Skeletal muscle satellite cell (primary cell): Measurements from ENCODE around the gene FYN.

Source experiments
- H3K27me3 ChIP-seq: 2 replicates; pipeline ENCODE4 v1.7.0; 2013; ENCODE audit warnings: low read length; ENCODE audit not compliant: control insufficient read depth, insufficient read depth
- H3K36me3 ChIP-seq: 2 replicates; pipeline ENCODE4 v1.7.0; 2013; ENCODE audit warnings: mild to moderate bottlenecking, control low read depth, low read length; ENCODE audit not compliant: insufficient read depth
- H3K4me1 ChIP-seq: 2 replicates; pipeline ENCODE4 v1.7.0; 2013; ENCODE audit warnings: low read length; ENCODE audit not compliant: control insufficient read depth, insufficient read depth
- H3K4me2 ChIP-seq: 2 replicates; pipeline ENCODE4 v1.7.0; 2013; ENCODE audit warnings: mild to moderate bottlenecking, low read length
- H3K4me3 ChIP-seq: 2 replicates; pipeline ENCODE4 v1.7.0; 2013; ENCODE audit warnings: low read length
- H3K9ac ChIP-seq: 2 replicates; pipeline ENCODE4 v1.7.0; 2013; ENCODE audit warnings: mild to moderate bottlenecking, low read depth, low read length, moderate library complexity
- H3K9me3 ChIP-seq: replicated peaks from 2 replicates; pipeline ENCODE4 v1.7.0; 2013; ENCODE audit warnings: mild to moderate bottlenecking, control low read depth, low read length

The FYN gene

DNA sequence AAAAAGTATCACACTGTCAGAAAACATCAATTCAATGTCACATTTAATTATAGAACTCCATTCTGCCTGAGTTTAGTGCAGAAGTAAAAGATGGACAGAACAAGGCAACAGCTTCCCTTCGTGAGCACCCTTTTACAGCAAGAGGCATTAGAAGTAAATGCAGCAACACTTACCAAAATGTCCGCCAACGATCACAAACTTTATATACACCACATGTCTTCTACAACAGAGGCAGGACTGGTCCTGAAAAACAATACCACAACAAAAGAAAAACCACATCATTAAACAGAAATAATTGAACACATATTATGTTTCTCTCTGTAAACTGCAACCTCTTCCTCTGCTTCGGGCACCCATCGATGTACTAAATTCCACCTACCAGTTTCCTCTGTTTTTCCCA, 92.9 kb downstream of the FYN start:
- peaks cover 43% of the 10 kb centered on the region for H3K4me1 ChIP-seq

DNA sequence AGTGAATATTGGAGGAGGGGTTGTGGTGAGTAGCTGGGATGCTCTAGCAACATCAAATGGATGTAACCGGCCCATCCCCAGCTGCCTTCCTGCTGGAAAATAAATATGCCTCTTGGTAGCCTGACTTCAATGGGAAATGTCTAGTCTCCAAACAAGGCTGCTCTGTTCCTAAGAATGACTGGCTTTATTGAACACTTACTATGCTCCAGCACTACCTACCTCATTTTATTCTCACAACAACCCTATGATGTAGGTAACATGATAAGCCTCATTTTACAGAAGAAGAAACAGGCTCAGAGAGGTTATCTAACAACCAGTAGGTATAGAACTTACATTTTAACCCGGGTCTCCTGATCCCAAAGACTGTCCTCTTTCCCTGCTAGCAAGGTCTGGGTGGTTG, 93.6 kb downstream of the FYN start:
- Histone ChIP-seq H3K36me3 (peaks cover 20% of the 10 kb centered on the region), H3K27me3 (no peaks in the 10 kb centered on the region), H3K9me3 (no peaks in the 10 kb centered on the region), H3K9ac (no peak overlapping the region), H3K4me2 (no peak overlapping the region), H3K4me3 (no peak overlapping the region), H3K4me1 (peaks cover 43% of the 10 kb centered on the region)

More for the DNA sequence above, 92.9 kb downstream of the FYN start:
- Histone ChIP-seq H3K27me3 (no peaks in the 10 kb centered on the region), H3K9me3 (no peaks in the 10 kb centered on the region), H3K4me2 (no peak overlapping the region), H3K4me3 (no peak overlapping the region), H3K9ac (no peak overlapping the region), H3K36me3 (peaks cover 15% of the 10 kb centered on the region)

DNA sequence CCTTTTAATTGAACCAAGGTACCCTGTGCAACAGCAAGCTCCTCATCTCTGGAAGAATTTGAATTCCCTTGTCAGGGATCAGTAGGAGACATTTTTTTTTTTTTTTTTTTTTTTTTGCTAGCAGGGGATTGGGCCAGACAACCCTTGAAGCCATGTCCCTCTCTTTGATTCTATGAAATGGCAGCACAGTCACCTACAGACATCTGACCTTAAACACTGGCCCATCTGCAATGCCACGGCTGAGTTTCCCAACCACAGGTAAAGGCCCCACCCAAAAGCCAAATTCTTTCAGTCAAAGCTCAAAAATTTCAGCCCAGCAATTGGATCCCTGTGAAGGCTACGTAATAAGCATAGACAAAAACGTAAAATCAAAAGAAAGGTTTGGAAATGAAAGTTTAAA, 94.2 kb downstream of the FYN start:
- no peak overlapping the region for H3K4me2 ChIP-seq
- peaks cover 43% of the 10 kb centered on the region for H3K4me1 ChIP-seq
- no peaks in the 10 kb centered on the region for H3K27me3 ChIP-seq
- H3K4me3 ChIP-seq: no peak overlapping the region
- peaks cover 20% of the 10 kb centered on the region for H3K36me3 ChIP-seq
- H3K9me3 ChIP-seq: no peaks in the 10 kb centered on the region
- no peak overlapping the region for H3K9ac ChIP-seq

- no peak overlapping the region for H3K4me2 ChIP-seq
- H3K9me3 ChIP-seq: no peaks in the 10 kb centered on the region
- no peak overlapping the region for H3K9ac ChIP-seq
- peaks cover 20% of the 10 kb centered on the region for H3K36me3 ChIP-seq
- H3K4me1 ChIP-seq: peaks cover 41% of the 10 kb centered on the region
- H3K27me3 ChIP-seq: no peaks in the 10 kb centered on the region
- H3K4me3 ChIP-seq: no peak overlapping the region
These were observed 95.9 kb downstream of the FYN start for GRCh38 chr6:111777357-111777756.

DNA sequence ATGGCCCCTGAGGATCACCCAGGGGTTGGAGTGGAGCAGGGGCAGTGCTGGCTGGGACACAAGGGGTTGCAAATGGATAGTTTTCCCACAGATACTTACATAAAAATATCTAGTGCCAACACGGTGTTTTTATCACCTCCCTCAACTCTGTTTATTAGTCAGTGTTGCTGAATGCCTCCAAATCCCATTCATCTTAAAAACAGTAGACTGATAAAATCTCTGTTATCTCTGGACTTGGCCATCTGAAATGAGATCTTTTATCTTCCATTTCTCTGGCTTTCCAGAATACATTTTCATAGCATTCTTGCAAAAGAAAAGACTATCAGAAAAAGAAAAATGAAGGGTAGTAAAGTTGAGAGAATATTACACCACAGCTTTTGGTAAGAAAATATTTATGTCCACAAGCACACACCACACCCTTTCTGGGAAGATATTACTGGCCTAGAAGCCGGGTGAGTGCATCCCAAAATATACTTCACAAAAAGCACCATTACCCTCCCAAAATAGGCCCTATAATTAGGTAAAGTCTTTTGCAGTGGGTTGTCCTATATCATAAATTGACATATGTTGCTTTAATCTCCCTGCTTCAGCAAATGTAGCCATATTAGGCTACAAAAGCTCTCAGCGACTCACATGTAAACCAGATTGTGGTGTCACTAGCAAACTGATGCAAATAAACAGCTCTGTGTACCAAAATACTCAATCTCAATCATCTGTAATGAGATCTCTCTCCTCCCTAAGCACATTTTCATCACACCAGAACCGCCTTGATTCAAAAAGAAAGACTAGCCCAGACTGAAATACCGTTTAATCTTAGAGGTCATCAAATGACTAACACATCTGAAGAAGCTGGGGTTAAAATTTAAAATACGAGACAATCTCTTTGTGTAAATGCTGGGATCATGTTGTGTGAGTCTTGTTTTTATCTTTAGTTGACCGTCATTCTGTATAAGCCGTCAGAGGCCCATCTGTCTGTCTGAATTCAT, 96.7 kb downstream of the FYN start:
- no peak overlapping the region for H3K4me3 ChIP-seq

DNA sequence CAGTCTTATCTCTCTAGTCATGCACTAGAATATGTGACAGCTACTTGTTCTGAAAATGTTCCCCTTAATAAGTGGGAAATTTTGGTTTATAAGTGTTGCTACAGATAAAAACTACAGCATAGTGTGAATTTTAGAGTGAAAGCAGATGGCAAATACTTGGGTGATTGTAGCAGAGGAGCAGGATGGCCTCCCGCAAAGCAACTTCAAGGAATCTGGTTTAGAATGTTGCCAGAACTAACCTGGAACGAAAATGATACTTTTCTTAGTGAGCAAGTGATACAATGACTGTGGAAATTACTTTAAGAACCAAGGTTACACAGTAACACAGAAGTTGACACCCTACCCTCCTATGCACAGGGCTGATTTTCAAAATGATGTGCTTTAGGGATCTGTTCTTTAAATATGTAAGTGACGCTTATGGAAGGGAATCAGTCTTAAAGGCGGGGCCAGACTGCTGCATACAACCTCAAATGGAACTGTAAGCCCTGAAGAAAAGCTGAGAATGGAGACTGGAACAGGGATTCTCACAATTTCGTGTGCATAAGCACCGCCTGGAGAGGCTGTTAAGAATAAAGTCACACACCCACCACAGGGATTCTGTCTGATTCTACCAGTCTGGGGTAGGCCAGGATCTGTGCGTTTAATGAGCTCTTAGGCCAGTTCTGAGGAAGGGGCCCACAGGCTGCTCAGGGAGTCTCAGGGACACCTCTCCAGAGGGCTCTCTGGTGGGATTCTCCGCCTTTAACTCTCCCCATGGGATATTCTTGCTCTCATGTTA, 97.9 kb downstream of the FYN start:
- H3K4me1 ChIP-seq: peaks cover 29% of the 10 kb centered on the region

More for the DNA sequence above, 96.7 kb downstream of the FYN start:
- H3K4me2 ChIP-seq: no peak overlapping the region
- H3K4me1 ChIP-seq: peaks cover 40% of the 10 kb centered on the region
- H3K27me3 ChIP-seq: no peaks in the 10 kb centered on the region
- no peak overlapping the region for H3K9ac ChIP-seq
- peaks cover 20% of the 10 kb centered on the region for H3K36me3 ChIP-seq
- H3K9me3 ChIP-seq: no peaks in the 10 kb centered on the region

DNA sequence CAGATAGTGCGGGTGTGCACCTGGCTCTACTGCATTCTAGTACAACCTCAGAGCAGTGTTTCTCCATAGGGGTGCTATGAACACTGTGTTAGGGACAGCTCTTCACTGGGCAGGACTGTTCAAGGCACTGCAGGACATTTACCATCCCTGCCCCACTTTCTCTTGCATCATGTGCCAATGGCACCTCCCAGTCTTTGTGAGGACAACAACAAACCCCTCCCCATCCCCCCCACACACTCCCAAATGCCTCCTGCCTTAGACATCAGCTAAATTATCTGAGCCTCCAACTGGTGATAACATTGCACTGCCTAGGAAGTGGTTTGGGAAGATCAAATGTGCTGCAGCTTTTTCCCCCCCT, 98.9 kb downstream of the FYN start:
- Histone ChIP-seq H3K9me3 (no peaks in the 10 kb centered on the region), H3K4me3 (no peak overlapping the region), H3K27me3 (no peaks in the 10 kb centered on the region), H3K36me3 (peaks cover 23% of the 10 kb centered on the region), H3K9ac (no peak overlapping the region), H3K4me2 (no peak overlapping the region), H3K4me1 (peaks cover 32% of the 10 kb centered on the region)

More for the DNA sequence above, 97.9 kb downstream of the FYN start:
- Histone ChIP-seq H3K9ac (no peak overlapping the region), H3K4me2 (no peak overlapping the region), H3K36me3 (peaks cover 27% of the 10 kb centered on the region), H3K4me3 (no peak overlapping the region), H3K9me3 (no peaks in the 10 kb centered on the region), H3K27me3 (no peaks in the 10 kb centered on the region)

DNA sequence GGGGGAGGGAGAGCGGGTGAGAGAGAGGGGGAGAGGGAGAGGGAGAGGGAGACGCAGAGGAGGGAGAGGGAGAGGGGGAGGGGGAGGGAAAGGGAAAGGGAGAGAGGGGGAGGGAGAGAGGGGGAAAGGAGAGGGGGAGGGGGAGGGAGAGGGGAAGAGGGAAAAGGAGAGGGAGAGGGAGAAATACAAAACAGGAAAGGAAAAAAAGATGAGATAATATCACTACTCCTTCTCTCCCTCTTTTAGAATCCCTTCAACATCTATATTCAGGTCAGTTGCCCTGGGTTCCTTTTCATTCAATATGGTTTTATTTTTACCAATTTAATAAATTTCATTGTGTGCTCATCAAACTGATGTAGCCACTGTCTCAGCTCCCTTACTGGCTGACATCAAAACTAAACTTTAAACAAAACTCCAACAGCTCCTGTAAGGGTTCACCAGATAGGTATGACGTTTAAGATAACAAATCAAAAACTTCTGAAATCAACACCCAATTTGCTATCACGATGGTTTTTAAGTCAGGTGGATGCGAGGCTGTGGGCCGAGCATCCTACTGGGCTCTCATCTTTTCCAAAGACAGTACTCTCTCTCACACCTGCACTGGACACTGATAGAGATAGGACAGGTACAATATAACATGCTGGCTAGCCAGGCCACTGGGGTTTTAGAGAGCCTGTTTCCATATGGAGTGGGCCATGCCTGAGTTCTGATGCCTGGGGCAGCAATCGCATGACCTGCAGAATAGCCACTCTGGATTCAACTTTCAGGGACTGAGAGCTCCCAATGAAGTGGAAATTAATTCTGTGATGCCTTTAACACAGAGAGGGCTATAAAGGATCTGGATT, 99.5 kb downstream of the FYN start:
- Histone ChIP-seq H3K4me1 (peaks cover 32% of the 10 kb centered on the region), H3K36me3 (peaks cover 23% of the 10 kb centered on the region), H3K9me3 (no peaks in the 10 kb centered on the region)

DNA sequence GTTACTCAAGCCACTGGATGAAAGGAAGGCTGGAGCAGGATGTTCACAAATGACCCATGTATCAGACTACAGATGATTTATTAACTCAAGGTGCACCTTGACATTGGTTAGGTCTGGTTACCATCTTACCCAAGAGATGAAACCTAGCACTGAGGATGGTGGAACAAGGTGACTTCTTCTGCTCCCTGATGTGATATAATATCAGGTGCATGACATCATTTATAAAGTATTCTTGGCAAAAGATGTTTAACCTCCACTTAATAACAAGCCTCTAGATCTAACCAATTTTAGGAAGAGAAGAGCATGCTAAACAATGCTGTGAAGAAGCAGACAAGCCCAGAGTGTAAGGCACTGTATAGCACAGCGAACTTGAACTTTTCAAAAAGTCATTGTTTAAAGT, 100.9 kb downstream of the FYN start:
- Histone ChIP-seq H3K27me3 (no peaks in the 10 kb centered on the region), H3K9me3 (no peaks in the 10 kb centered on the region), H3K4me1 (peaks cover 26% of the 10 kb centered on the region), H3K4me2 (no peak overlapping the region), H3K4me3 (no peak overlapping the region), H3K9ac (no peak overlapping the region), H3K36me3 (peaks cover 18% of the 10 kb centered on the region)

More for the DNA sequence above, 99.5 kb downstream of the FYN start:
- Histone ChIP-seq H3K9ac (no peak overlapping the region), H3K27me3 (no peaks in the 10 kb centered on the region), H3K4me2 (no peak overlapping the region), H3K4me3 (no peak overlapping the region)

DNA sequence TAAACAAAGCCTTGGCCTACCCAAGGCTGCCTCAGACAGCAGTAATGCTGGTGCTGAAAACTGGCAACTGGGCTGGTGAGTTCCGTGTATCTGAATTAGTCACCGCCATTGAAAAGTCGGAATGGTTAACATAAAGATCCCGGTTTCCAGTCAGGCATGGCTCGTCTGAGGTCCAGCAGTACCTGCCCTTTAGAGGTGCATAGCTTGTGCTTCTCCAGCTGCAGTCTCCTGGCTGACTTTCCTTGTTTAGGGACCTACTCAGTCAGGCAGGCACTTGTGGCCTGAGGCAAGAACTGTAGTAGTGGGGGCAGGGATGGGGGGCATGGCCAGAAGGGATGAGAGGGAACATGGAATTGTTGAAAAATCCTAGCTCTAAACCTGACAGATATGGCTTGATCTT, 101.6 kb downstream of the FYN start:
- H3K4me3 ChIP-seq: no peak overlapping the region

DNA sequence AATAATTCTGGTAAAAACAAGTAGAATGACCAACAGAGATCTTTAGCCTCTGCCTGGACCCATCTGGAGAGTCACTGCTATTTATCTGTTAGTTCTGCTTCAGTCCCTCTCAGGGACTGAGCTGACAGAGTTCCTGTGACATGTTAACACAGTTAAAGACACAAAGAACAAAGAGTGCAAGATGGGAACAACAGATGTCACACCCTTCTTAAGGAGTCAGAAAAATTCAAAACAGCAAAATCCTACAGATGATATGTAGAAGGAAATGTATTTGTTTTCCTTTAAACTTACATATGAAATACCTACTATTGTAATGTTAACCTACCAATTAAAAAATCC, 102.2 kb downstream of the FYN start:
- H3K4me1 ChIP-seq: peaks cover 19% of the 10 kb centered on the region
- H3K27me3 ChIP-seq: no peaks in the 10 kb centered on the region
- H3K9ac ChIP-seq: no peak overlapping the region
- peaks cover 16% of the 10 kb centered on the region for H3K36me3 ChIP-seq
- H3K4me2 ChIP-seq: no peak overlapping the region
- no peaks in the 10 kb centered on the region for H3K9me3 ChIP-seq
- no peak overlapping the region for H3K4me3 ChIP-seq

More for the DNA sequence above, 101.6 kb downstream of the FYN start:
- no peaks in the 10 kb centered on the region for H3K27me3 ChIP-seq
- H3K36me3 ChIP-seq: peaks cover 18% of the 10 kb centered on the region
- no peaks in the 10 kb centered on the region for H3K9me3 ChIP-seq
- H3K4me1 ChIP-seq: peaks cover 20% of the 10 kb centered on the region
- H3K9ac ChIP-seq: no peak overlapping the region
- no peak overlapping the region for H3K4me2 ChIP-seq
